A549 treated with CpdA at 1 μM for 4 hours (cell line): Measurements from ENCODE around the gene CYFIP1. TPM values are rescaled to one million over a fixed set of nuclear protein-coding genes. Genes with fewer than 3 reads are reported as not detected.

Experiments
- total RNA-seq: library from RNA; stranded (reverse); fragments of 200-300 nt; extraction: Qiagen RNA extraction; gene quantifications from 5 replicates; pipeline ENCODE4 v1.2.3, GENCODE V29; 2022; ENCODE audit warnings: low read depth

Gene CYFIP1
- total RNA-seq: 69.6 to 85.3 TPM (median 79.3 TPM) in 5 replicates

DNA sequence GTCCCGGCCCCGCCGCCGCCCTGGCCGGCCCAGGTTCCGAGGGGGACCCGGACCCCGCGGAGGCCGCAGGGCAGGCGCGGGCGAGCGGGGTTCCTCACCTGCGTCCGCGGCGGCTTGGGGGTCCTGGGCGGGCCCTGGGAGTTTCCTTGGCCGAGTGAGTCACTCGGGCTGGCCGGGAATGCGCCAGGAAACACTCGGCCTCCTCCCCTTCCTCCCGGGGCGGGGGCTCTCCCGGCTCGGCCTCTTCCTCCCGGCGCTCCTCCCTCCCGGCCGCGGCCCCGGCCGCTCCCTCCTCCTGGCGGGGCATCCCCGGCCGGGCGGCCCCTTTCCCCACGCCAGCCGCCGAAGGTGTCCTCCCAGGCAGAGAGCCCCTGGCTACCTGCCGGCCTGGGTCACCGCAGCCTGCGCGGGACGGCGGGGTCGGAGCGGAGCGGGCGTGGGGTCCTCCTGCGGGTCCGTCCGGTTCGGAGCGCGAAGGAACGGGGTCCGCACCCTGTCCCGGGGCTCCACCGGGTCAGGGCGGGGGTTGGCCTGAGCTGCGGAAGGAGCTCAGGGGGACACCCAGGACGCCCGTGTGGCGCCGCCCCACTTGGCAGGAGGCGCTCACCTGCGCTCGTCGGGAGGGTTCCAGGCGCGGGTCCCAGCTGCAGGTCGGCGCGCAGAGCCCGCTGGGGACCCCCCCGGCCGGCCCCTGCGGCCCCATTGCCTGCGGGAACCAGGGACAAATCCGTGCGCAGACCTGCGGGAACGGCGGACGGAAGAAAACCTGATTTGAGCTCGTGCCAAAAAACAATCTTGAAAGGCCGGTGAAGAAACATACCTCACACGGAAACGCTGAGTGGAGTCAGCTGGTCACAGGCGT is at the start of gene CYFIP1:
TSS of gene CYFIP1 (minus strand) at position 180 of the 862 bp plus-strand sequence. CDS start 33,083 bp downstream, outside the sequence.

DNA sequence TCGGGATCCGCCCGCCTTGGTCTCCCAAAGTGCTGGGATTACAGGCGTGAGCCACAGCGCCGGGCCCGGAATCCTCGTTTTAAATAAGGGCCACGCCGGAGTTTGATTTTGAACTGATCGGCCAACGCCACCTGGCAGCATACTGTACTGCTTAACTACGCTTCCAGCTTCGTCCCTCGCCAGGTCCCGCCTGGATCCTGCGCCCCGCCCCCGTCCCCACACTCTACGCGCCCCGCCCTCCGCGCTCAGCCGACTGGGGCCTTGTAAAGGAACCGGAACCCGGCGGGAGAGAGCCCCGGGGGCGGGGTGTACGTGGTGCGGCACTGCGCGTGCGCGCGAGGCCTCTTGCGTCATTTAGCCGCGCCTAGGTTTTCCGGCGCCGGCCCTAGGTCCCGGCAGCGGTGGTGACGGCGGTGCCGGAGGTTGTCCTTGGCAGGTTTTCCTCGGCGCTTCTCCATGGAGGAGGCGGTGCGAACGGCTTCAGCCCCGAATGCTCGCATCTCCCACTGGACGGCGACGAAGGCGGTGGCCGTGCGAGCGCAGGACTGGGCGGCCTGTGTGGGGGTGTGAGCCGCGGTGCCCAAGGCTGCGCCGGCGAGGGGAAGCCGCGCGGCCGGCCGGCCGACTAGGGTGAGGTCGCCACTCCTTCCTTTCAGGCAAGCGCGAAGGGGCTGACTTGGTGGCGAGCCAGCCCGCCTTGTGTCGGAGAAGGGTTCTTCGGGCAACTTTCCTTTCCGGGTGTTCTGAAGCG is 141.7 kb downstream of the CYFIP1 start, which contains the start of gene NIPA2:
TSS of gene NIPA2 (plus strand) at position 375 of the 751 bp plus-strand sequence. CDS start 13,066 bp downstream, outside the sequence.

Other genes with a start within 250 kb of the CYFIP1 start
- gene NIPA1, start 193.7 kb downstream of the CYFIP1 start, total RNA-seq: 19.2 to 26.4 TPM (median 23.5 TPM) in 5 replicates
- gene NIPA2, start 141.7 kb downstream of the CYFIP1 start, total RNA-seq: 102 to 113 TPM (median 113 TPM) in 5 replicates
- 20.0 to 36.6 TPM (median 23.4 TPM) in 5 replicates for gene TUBGCP5, start 59.2 kb upstream of the CYFIP1 start, total RNA-seq
- gene GOLGA6L1, start 156.5 kb upstream of the CYFIP1 start, total RNA-seq: not detected in 5 replicates